Epidermal melanocyte (primary cell): ENCODE data around the gene SLC10A7.

ENCODE experiments used
- DNase-seq: peaks from one replicate; pipeline ENCODE4 v3.0.0; 2011; ENCODE audit warnings: low spot score; ENCODE audit not compliant: insufficient read length

The SLC10A7 gene

DNA sequence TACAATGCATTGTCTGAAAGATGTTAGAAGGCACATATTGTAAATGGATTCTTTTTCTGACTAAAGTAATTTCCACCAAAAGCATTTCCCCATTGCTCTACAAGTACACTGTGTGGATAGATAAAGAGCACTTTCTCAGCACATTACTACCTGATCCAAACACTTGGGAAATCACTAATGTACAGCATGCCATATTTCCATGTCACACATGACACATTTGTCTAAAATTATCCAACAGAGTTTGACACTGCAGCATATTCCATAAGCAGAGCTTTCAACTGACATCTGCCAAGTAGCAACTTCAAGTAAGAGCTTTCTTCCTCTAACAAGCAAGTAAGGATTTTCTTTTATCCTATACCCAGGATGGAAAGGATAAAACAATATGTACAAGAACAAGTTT, 257.9 kb downstream of the SLC10A7 start:
- no peak for DNase-seq

- no peak for DNase-seq
These were observed 260.7 kb downstream of the SLC10A7 start for GRCh38 chr4:146261041-146261440.

GRCh38 chr4:146260521-146260920, 261.2 kb downstream of the SLC10A7 start:
- DNase-seq = no peak

DNA sequence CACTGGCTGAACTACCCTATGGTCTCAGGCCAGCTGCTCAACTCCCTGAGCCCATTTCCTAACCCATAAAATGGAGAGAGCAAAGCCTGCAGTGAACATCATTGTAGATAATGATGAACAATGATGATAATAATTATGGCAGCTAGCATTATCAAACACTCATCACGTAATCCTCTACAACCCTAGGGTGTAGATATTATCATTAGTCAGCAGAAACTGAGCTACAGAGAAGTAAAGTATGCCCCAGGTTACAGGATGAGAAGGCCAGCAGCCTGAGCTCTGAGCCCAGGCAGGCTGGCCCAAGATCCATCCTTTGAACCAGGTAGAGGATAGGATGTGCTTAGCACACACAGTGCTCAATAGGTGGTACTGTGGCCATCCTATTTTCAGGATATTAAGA, 264.2 kb downstream of the SLC10A7 start:
- no peak for DNase-seq

GRCh38 chr4:146256328-146256727, 265.4 kb downstream of the SLC10A7 start:
- no peak for DNase-seq

DNA sequence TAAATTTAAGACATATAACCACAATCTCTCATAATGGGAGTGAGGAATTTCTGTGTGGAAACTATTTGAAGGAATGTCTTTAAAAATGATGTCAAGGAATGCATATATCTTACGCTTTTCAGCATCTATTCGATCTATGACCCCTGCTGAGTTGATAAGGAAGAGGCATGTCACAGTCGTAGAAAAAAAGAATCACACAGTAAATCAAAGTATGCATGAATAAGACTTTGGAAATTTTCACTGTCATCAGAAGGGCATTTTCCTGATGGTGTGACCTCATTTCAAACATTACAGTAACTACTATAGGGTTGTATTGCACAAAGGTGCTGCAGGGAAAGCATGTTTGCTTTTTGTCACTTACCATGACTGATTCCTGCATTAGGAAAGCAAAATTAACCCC, 265.9 kb downstream of the SLC10A7 start:
- DNase-seq = no peak

- DNase-seq = no peak
These were observed 266.3 kb downstream of the SLC10A7 start for GRCh38 chr4:146255463-146255862.

GRCh38 chr4:146252969-146253611, 268.6 kb downstream of the SLC10A7 start:
- no peak for DNase-seq

DNA sequence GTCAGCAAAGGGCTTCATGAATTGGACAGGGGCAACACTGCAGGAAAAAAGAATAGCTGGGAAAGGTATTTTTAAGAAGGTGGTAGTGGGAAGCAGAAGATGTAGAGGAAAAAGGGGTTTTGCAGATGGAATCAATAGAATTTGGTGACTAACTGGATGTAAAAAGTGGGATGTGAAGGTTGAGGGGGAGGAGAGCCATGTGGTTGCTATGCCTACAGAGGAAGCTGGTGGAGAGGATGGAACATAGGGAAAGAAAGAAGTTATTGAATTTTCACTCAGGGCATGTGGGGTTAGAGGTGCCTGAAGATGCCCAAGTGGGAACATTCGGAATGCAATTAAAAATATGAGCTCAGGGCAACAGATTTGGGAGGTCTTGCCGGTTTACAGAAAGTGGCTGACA, 274.4 kb downstream of the SLC10A7 start:
- DNase-seq = no peak

- DNase-seq = no peak
These were observed 275.4 kb downstream of the SLC10A7 start for GRCh38 chr4:146246381-146246780.

DNA sequence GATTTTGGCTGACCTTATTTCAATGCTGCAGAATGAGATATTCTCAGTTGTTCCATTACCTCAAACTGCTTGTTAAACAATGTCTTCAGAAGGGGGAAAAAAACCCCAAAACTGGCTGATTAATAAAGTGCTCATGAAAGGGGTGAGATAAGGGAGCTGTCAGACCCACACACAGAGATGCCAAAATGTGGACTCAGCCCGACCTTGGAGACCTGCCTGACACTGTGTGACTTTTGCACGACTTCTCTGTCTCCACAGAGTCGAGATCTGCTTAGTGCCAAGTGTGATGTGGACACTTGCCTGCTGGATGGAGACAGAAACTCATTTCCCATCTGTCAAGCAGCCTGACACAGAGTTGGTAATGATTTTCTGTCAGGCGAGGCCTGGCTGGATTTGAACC, 275.9 kb downstream of the SLC10A7 start:
- DNase-seq = no peak

- no peak for DNase-seq
These were observed 276.5 kb downstream of the SLC10A7 start for GRCh38 chr4:146245246-146245645.

DNA sequence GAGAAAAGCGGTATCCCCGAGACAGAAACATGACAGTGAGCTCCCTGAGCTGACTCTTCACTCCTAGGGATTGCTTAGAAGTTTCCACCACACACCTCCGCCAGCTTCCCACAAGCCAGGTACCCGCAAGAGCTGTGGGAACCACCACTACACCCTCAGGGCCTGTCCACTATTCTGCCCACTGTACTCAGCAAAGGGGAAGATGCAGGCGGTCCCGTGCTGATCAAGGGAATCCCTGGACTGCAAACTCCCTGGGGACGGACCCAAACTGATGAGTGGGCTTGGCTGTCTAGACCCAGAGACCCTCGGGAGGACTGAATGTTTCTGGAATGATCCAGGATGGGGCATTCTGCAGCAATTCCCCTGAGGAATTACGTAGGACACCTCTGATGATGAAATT, 277.2 kb downstream of the SLC10A7 start:
- DNase-seq = no peak

DNA sequence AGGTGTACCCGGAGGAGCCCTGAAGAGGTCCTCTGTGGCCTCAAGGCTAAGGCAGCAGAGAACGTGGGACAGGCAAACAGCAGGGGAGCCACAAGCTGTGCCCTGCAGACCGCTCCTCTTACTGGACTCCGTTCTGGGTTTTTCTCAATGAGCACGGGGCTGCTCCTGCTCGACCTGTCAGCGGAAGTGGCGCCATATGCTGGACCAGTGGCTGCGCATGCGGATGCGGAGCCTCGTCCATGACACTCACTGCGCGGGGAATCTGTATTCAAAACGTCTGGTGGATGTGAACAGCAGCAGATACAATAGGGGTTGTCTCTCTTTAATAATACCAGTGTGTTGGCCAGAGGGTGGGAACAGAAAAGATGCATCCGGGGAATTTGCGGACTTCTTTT, 277.9 kb downstream of the SLC10A7 start:
- no peak for DNase-seq

GRCh38 chr4:146243141-146243882, 278.4 kb downstream of the SLC10A7 start:
- DNase-seq = no peak

DNA sequence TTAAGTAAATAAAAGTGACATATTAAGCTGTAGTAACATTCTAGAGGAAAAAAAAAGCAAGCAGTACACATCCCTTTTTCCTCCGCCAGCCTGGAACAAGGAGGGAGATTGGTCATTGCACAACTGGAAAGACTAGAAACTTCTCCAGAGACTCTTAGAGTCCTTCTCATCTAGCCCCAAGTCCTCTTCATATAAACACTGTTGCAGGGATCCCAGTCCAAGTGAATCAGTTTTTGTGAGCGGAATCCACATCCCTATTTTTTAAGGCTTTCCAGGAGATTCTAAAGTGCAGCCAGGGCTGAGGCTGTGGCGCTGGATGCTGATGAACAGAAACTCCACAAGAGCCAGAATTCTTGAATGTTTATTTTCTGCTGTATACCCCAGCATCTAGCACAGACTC, 283.6 kb downstream of the SLC10A7 start:
- no peak for DNase-seq

DNA sequence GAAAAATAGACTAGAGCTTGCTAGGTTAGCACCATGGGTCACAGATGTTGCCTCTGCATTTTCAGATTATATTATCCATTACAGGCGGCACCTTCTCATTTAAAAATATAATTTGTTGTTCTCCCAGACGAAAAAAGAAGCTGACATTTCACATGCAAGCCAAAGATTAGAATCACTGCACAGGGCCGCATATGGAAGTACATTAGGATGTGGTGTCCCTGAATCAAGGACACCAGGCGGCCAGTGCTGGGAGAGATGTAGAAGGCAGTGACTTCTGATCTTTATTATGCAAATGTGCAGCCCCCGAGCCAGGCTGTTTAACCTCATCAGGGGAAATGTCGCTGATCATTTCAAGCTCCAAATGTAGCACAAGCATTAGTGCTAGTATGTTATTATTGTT, 284.6 kb downstream of the SLC10A7 start:
- DNase-seq = no peak

GRCh38 chr4:146236216-146236615, 285.5 kb downstream of the SLC10A7 start:
- DNase-seq = no peak

GRCh38 chr4:146235654-146236177, 286.0 kb downstream of the SLC10A7 start:
- no peak for DNase-seq

DNA sequence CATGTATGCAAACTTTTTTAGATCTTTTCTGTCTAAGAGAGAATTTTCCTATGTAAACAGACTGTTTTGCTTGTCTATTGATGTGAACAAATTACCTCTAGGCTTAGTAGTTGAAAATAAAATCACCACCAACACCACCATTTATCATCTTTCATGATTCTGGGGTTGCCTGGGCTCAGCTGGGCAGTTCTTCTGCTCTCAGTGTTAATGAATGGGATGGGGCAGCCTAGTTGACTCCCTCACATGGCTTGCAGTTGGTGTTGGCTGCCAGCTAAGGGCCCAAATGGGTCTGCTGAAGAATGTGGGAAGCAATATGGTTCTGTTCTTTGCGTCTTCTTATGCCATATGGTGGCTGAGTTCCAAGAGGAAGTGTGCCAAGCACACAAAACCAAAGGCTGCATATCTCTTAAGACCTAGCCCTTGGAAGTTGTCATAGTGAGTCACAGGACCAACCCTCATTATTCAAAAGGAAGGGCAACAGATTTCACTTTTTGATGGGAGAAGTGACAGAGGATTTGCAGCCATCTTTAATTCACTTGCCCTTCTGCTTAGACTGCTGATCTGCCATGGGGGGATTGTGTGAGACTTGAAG, 289.5 kb downstream of the SLC10A7 start:
- no peak for DNase-seq

DNA sequence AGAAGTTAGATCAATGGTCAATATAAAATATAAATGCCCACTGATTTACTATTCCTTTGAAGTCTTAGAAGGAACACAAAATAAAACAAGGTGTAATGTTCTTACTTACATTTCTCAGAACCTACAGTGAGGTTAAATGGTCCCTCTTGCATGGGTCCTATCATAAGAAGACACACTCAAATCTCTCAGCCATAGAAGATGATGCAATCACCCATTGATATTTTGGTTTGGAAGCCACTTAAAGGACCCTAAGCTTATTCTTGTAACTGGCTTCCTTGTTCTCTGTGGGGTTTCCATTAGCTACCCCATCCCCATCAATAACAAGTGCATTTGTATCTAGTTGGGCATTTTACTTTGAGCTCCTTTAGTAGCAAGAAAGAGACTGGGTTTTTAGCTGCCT, 292.3 kb downstream of the SLC10A7 start:
- DNase-seq = no peak

DNA sequence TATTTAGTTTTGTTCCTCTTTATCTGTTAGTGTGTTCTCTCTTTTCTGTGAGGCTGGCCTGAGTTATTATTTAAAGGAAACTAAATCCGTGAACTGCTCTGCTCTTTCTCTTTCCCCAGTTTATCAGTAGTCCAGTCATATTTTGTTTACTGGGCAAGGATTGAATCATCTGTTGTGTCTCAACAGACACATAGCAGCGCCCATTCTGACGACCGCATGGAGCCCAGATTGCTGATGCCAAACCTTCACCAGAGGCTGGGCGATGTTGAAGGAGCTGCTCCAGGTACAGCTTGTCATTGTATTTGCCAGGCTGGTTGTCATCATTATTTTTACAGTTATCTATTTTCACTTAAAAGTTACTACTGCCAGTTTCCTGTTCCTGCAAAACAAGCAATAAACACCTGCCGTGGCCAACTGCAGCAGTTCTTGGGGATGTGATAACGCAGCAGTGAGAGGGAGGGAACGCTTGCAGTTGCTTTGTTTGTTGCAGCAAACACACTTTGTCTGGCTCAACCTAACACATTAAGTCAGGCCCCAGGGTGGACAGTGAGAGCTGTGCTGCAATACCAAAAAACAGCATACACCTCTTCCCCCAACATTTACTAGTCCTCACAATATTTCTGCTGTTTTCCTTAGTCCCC, 297.3 kb downstream of the SLC10A7 start:
- DNase-seq = no peak
